GM10266 (cell line): Measurements from ENCODE around the gene FOXJ1.

ENCODE experiments used
- DNase-seq: peaks from one replicate; pipeline ENCODE4 v3.0.0; 2012; ENCODE audit errors: extremely low spot score
- CTCF ChIP-seq: IDR thresholded peaks from 2 replicates; pipeline ENCODE4 v1.5.1; 2012; ENCODE audit warnings: mild to moderate bottlenecking, low read depth; ENCODE audit not compliant: control insufficient read depth, insufficient read depth; ENCODE audit errors: missing control alignments

Gene FOXJ1

GRCh38 chr17:76153202-76153601, 12.2 kb upstream of the FOXJ1 start:
- DNase-seq, result no peak
- no peak for TF ChIP-seq CTCF

GRCh38 chr17:76152591-76152990, 11.5 kb upstream of the FOXJ1 start:
- TF ChIP-seq CTCF, result no peak
- no peak for DNase-seq

GRCh38 chr17:76151896-76152454, 10.9 kb upstream of the FOXJ1 start:
- TF ChIP-seq CTCF, result no peak
- DNase-seq, result no peak

GRCh38 chr17:76150712-76151622, 9.9 kb upstream of the FOXJ1 start:
- no peak for DNase-seq
- TF ChIP-seq CTCF, result no peak

GRCh38 chr17:76149214-76149613, 8.2 kb upstream of the FOXJ1 start:
- no peak for DNase-seq
- no peak for TF ChIP-seq CTCF

GRCh38 chr17:76148015-76148326, 6.9 kb upstream of the FOXJ1 start:
- no peak for TF ChIP-seq CTCF
- DNase-seq, result no peak

- DNase-seq, result no peak
- no peak for TF ChIP-seq CTCF
Measured at GRCh38 chr17:76147211-76148014, 6.4 kb upstream of the FOXJ1 start.
